ENCODE measurements around the gene NEU1. TPM values are rescaled to one million over a fixed set of nuclear protein-coding genes. Genes with fewer than 3 reads are reported as not detected.
A peak's percentile ranks its signal among the peaks of the same experiment; 100 is the strongest.

Gene NEU1
- total and polyA plus RNA-seq, 8 donors, result 11.3 to 60.7 (median 23.6) TPM

DNA sequence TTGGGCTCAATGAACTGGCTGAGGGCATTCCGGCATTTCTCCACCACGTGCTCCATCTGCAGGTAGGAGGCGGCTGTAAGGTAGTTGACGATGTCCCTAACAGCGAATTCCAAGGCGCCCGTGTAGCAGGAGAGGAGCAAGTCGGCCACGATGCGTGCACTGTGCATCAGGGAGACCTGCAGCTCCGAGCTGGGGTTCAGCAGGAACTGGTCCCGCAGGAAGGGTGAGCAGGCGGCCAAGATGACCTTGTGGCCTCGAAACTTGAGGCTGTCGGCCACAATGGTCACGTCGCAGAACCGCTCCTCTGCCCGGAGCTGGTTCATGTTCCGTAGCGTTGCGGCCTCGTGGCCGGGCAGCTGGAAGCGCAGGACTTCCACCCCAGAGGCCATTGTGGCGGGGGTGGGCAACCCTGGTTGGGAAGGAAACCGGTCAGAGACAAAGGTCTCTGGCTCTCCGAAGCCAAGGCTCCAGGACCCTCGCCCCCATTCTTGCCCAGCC is 38.3 kb upstream of the NEU1 start:
- intact Hi-C loops (cut with DNase I; ENCODE audit: low total_unique reads), result no loop called here
- TF ChIP-seq EP300 (IDR thresholded peaks at IDR 0.05) (no peak), POLR2AphosphoS5 (IDR thresholded peaks at IDR 0.05) (no peak), POLR2A (IDR thresholded peaks at IDR 0.05) (no peak)
- TF ChIP-seq, protein P1, sequence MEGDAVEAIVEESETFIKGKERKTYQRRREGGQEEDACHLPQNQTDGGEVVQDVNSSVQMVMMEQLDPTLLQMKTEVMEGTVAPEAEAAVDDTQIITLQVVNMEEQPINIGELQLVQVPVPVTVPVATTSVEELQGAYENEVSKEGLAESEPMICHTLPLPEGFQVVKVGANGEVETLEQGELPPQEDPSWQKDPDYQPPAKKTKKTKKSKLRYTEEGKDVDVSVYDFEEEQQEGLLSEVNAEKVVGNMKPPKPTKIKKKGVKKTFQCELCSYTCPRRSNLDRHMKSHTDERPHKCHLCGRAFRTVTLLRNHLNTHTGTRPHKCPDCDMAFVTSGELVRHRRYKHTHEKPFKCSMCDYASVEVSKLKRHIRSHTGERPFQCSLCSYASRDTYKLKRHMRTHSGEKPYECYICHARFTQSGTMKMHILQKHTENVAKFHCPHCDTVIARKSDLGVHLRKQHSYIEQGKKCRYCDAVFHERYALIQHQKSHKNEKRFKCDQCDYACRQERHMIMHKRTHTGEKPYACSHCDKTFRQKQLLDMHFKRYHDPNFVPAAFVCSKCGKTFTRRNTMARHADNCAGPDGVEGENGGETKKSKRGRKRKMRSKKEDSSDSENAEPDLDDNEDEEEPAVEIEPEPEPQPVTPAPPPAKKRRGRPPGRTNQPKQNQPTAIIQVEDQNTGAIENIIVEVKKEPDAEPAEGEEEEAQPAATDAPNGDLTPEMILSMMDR (IDR thresholded peaks at IDR 0.05), result no peak
- DNase-seq, result peak in 1 of 2 donors; percentile 55
- peaks cover 33 to 70% (median 56%) of the 10 kb centered on the region in 4 donors for H3K4me1 ChIP-seq
- H3K36me3 ChIP-seq, result peaks cover 0 to 5% (median 2%) of the 10 kb centered on the region in 4 donors
- H3K27me3 ChIP-seq, result no peaks in the 10 kb centered on the region
- WGBS, 5 donors, result 17 to 23% (median 20%) methylated on average over 1 to 29 of the region's 29 CpGs
- peak overlapping the region; percentile 81 to 92 (median 90) for H3K27ac ChIP-seq
- H3K9me3 ChIP-seq, result no peaks in the 10 kb centered on the region
- peak overlapping the region; percentile 67 to 86 (median 75) for H3K4me3 ChIP-seq

GRCh38 chr6:31899882-31900722 is 37.5 kb upstream of the NEU1 start:
- Histone ChIP-seq H3K27ac (peak overlapping the region in 3 of 5 donors; percentile 81 to 92 (median 90)), H3K27me3 (no peaks in the 10 kb centered on the region), H3K4me3 (no peak overlapping the region), H3K9me3 (no peaks in the 10 kb centered on the region), H3K36me3 (peaks cover 0 to 14% (median 10%) of the 10 kb centered on the region in 4 donors), H3K4me1 (peaks cover 33 to 73% (median 58%) of the 10 kb centered on the region in 4 donors)
- 78 to 88% (median 80%) methylated on average over 31 to 49 of the region's 49 CpGs for WGBS, 5 donors
- no peak for DNase-seq
- no peak for TF ChIP-seq POLR2AphosphoS5 (IDR thresholded peaks at IDR 0.05)
- no peak for TF ChIP-seq EP300 (IDR thresholded peaks at IDR 0.05)
- TF ChIP-seq POLR2A (IDR thresholded peaks at IDR 0.05), result no peak
- TF ChIP-seq, protein P1 (IDR thresholded peaks at IDR 0.05), result no peak
- intact Hi-C loops (cut with DNase I; ENCODE audit: low total_unique reads), result no loop called here

DNA sequence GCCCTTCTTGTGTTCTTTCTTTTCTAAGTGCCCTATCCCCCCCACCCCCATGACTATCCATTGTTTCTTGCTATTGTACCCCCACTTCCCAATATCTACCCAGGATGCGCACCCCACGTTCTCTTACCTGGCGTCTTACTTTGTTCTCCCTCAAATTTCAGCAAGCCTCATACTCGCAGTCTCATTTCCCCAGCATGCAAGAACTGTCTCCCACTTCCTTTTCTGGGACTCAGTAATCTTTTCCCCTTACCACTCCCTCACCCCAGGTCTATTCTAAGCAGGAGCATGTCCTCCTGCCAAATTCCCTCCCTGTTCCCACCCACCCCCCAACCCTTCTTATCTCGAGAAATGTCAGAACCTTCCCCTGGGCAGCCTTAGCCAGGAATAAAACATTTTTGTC is 36.6 kb upstream of the NEU1 start:
- Histone ChIP-seq H3K9me3 (no peaks in the 10 kb centered on the region), H3K27me3 (no peaks in the 10 kb centered on the region), H3K27ac (peak overlapping the region in 1 of 5 donors; percentile 91), H3K36me3 (peaks cover 4 to 23% (median 19%) of the 10 kb centered on the region in 4 donors), H3K4me3 (peak overlapping the region in 1 of 4 donors; percentile 99), H3K4me1 (peaks cover 33 to 73% (median 58%) of the 10 kb centered on the region in 4 donors)
- no peak for DNase-seq
- WGBS, 5 donors, result 53 to 77% (median 58%) methylated on average over 5 of the region's 5 CpGs
- intact Hi-C loops (cut with DNase I; ENCODE audit: low total_unique reads), result no loop called here
- TF ChIP-seq POLR2A (IDR thresholded peaks at IDR 0.05) (no peak), EP300 (IDR thresholded peaks at IDR 0.05) (no peak), POLR2AphosphoS5 (IDR thresholded peaks at IDR 0.05) (no peak)
- TF ChIP-seq, protein P1 (IDR thresholded peaks at IDR 0.05), result no peak

- H3K27ac ChIP-seq, result peak overlapping the region; percentile 85 to 91 (median 89)
- intact Hi-C loops (cut with DNase I; ENCODE audit: low total_unique reads), result no loop called here
- peaks cover 33 to 67% (median 56%) of the 10 kb centered on the region in 4 donors for H3K4me1 ChIP-seq
- peaks cover 9 to 30% (median 26%) of the 10 kb centered on the region in 4 donors for H3K36me3 ChIP-seq
- DNase-seq, result peak in 1 of 2 donors; percentile 84
- peak overlapping the region; percentile 96 to 100 (median 100) for H3K4me3 ChIP-seq
- TF ChIP-seq EP300 (IDR thresholded peaks at IDR 0.05), result no peak
- peak in 1 of 3 donors; percentile 25 for TF ChIP-seq POLR2AphosphoS5 (IDR thresholded peaks at IDR 0.05)
- H3K9me3 ChIP-seq, result no peaks in the 10 kb centered on the region
- WGBS, 5 donors, result 13 to 16% (median 15%) methylated on average over 8 of the region's 8 CpGs
- no peaks in the 10 kb centered on the region for H3K27me3 ChIP-seq
These were observed 35.9 kb upstream of the NEU1 start for GRCh38 chr6:31898383-31899011.
